Mesendoderm (in vitro differentiated cells): ENCODE data around the gene ABHD5.
A peak's percentile ranks its signal among the peaks of the same experiment; 100 is the strongest.

Source experiments
- DNase-seq: peaks from one replicate; pipeline ENCODE4 v3.0.0; 2013
- H2AK5ac ChIP-seq: 2 replicates; pipeline ENCODE4 v1.6.1; 2013; ENCODE audit warnings: low read length, inconsistent platforms
- H2BK120ac ChIP-seq: 2 replicates; pipeline ENCODE4 v1.6.1; 2013; ENCODE audit warnings: low read depth, mild to moderate bottlenecking, low read length, moderate library complexity, mixed read lengths
- H2BK15ac ChIP-seq: replicated peaks from 2 replicates; pipeline ENCODE4 v1.6.1; 2013; ENCODE audit warnings: low read depth, mild to moderate bottlenecking, moderate library complexity
- H2BK5ac ChIP-seq: 2 replicates; pipeline ENCODE4 v1.6.1; 2013; ENCODE audit warnings: low read length, inconsistent platforms
- H3K18ac ChIP-seq: 2 replicates; pipeline ENCODE4 v1.6.1; 2013; ENCODE audit warnings: mild to moderate bottlenecking, low read length, mixed read lengths
- H3K23ac ChIP-seq: one replicate; pipeline ENCODE4 v1.6.1; 2013; ENCODE audit warnings: low read length
- H3K27ac ChIP-seq: 2 replicates; pipeline ENCODE4 v1.5.1; 2013; ENCODE audit warnings: low read depth, mild to moderate bottlenecking, inconsistent platforms, low read length, moderate library complexity
- H3K27me3 ChIP-seq: 2 replicates; pipeline ENCODE4 v1.6.1; 2013; ENCODE audit warnings: low read length, control low read depth, mild to moderate bottlenecking, inconsistent platforms; ENCODE audit not compliant: insufficient read depth, poor library complexity
- H3K36me3 ChIP-seq: 2 replicates; pipeline ENCODE4 v1.6.1; 2013; ENCODE audit warnings: low read length, inconsistent platforms; ENCODE audit not compliant: control insufficient read depth, insufficient read depth
- H3K4ac ChIP-seq: one replicate; pipeline ENCODE4 v1.6.1; 2013; ENCODE audit warnings: low read depth, mild to moderate bottlenecking, low read length, moderate library complexity
- H3K4me1 ChIP-seq: 2 replicates; pipeline ENCODE4 v1.6.1; 2013; ENCODE audit warnings: low read depth, low read length, inconsistent platforms; ENCODE audit not compliant: control insufficient read depth
- H3K4me2 ChIP-seq: 2 replicates; pipeline ENCODE4 v1.6.1; 2013; ENCODE audit warnings: low read length
- H3K4me3 ChIP-seq: 2 replicates; pipeline ENCODE4 v1.5.1; 2013; ENCODE audit warnings: mild to moderate bottlenecking, low read length
- H3K56ac ChIP-seq: one replicate; pipeline ENCODE4 v1.6.1; 2013; ENCODE audit warnings: low read length
- H3K79me1 ChIP-seq: 2 replicates; pipeline ENCODE4 v1.6.1; 2013; ENCODE audit warnings: low read length, inconsistent platforms
- H3K79me2 ChIP-seq: 2 replicates; pipeline ENCODE4 v1.6.1; 2013; ENCODE audit warnings: mild to moderate bottlenecking, low read length; ENCODE audit not compliant: control insufficient read depth, insufficient read depth
- H3K9ac ChIP-seq: 2 replicates; pipeline ENCODE4 v1.6.1; 2013; ENCODE audit warnings: low read length, inconsistent platforms
- H4K5ac ChIP-seq: one replicate; pipeline ENCODE4 v1.6.1; 2013; ENCODE audit warnings: low read length
- H4K8ac ChIP-seq: one replicate; pipeline ENCODE4 v1.6.1; 2013; ENCODE audit warnings: low read depth, mild to moderate bottlenecking, control low read depth, low read length, moderate library complexity
- WGBS: extraction: QIAGEN DNeasy Blood & Tissue Kit; methylation state at CpG from one replicate; pipeline ENCODE4 v1.1.7; 2013; ENCODE audit warnings: low lambda C conversion rate, missing lambda C conversion rate; ENCODE audit not compliant: insufficient coverage; ENCODE audit errors: extremely low coverage; 5-methylcytosine and 5-hydroxymethylcytosine counted together

ABHD5 gene

DNA sequence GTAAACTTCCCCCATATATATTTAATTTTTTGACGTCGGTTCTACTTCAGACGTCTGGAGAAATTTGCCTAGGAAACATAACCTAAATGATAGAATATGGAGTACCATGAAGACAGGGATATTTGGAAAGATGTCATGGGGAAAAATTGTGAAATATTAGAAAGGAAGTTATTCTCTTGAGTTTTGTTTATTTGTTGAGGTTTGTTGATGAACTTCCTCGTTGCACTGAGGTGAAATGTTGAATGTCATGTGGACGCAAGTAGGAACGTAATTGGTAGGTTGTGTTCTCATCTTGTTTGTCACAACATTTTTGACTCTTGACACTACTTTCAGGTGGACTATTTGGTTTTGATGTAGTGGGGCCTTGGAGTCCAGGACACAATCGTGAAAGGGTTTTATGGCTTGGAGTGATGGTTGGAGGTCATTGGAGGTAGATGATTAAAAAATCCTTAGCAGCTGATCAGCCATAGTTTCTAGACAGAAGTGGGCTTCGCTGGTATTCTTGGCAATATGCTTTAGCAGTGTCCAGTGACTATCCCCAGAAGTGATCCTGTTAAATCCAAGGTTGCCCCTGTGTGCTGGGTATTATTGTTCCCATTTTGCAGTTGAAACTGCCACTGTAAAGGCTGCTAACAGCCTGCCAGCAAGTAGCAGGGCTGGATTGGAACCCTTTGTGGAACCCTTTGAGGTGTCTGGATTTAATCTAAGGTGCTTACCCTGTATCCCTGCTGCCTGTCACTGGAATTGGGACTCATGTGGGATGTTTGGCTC lies 1.5 kb downstream of the ABHD5 start:
- peaks cover 11% of the 10 kb centered on the region for H3K4me1 ChIP-seq
- no peak overlapping the region for H3K56ac ChIP-seq
- H2BK5ac ChIP-seq: no peak overlapping the region
- 100% methylated on average over 2 of the region's 8 CpGs for WGBS
- H3K27ac ChIP-seq: no peak overlapping the region
- H3K9ac ChIP-seq: no peak overlapping the region
- no peak overlapping the region for H3K4me3 ChIP-seq
- H3K18ac ChIP-seq: no peak overlapping the region
- H4K5ac ChIP-seq: no peak overlapping the region
- H2BK15ac ChIP-seq: peak overlapping the region; percentile 47
- H2AK5ac ChIP-seq: no peak overlapping the region
- no peak overlapping the region for H3K4ac ChIP-seq
- H4K8ac ChIP-seq: no peak overlapping the region
- no peak overlapping the region for H3K4me2 ChIP-seq
- H3K79me2 ChIP-seq: peaks cover 7% of the 10 kb centered on the region
- H3K27me3 ChIP-seq: no peaks in the 10 kb centered on the region
- no peaks in the 10 kb centered on the region for H3K36me3 ChIP-seq
- H3K79me1 ChIP-seq: peaks cover 2% of the 10 kb centered on the region
- no peak overlapping the region for H3K23ac ChIP-seq
- peak; percentile 8 for DNase-seq
- H2BK120ac ChIP-seq: no peak overlapping the region

DNA sequence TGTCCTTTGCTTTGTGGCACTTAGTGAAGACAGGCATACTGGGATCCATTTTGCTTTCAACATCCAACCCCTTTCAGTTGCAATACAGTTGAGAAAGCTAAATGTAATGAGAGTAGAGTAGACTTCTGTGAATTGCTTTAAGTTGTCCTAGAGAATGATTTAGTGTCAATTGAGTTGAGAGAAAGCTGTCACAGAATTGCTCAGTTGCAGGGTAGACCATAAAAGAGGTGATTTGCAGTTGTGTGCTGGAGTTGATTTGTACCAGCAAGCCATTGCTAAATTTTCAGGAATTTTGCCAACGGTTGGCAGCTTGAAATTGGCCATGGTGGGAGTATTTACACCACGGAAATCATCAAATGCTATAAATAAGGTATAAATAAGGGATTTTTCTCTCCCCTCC lies 2.2 kb downstream of the ABHD5 start:
- Histone ChIP-seq H3K18ac (no peak overlapping the region), H3K4me3 (no peak overlapping the region), H3K9ac (no peak overlapping the region), H3K79me1 (peaks cover 2% of the 10 kb centered on the region), H3K56ac (peak overlapping the region; percentile 31), H2BK120ac (no peak overlapping the region), H3K27me3 (no peaks in the 10 kb centered on the region), H2BK15ac (no peak overlapping the region), H4K5ac (no peak overlapping the region), H3K4me2 (no peak overlapping the region), H3K36me3 (no peaks in the 10 kb centered on the region), H2BK5ac (no peak overlapping the region), H3K4ac (no peak overlapping the region), H2AK5ac (no peak overlapping the region), H3K27ac (peak overlapping the region; percentile 37), H4K8ac (no peak overlapping the region), H3K23ac (no peak overlapping the region), H3K79me2 (peaks cover 7% of the 10 kb centered on the region), H3K4me1 (peaks cover 11% of the 10 kb centered on the region)
- no CpG with 5 or more reads among the region's 2 CpGs for WGBS
- DNase-seq: no peak

DNA sequence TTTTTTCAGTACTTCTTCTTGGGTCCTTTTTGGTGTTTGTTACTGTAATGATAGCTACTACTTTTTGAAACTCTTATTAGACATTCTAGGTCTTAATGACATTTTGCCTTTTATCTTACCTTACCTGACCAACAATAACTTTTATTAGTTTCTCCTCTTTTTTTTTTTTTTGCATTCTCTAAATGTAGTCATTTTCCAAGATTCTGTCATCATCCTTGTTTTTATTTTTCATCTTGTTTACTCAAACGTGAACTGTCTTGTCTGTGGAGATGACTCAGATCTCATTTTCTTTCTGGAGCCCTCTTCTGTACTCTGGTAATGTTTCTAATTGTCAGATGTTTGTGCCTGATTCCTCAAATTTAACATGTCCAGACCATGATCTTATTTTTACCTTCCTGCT lies 2.9 kb downstream of the ABHD5 start:
- Histone ChIP-seq H3K36me3 (no peaks in the 10 kb centered on the region), H3K4me3 (no peak overlapping the region), H3K27me3 (no peaks in the 10 kb centered on the region), H3K56ac (no peak overlapping the region), H3K79me1 (peaks cover 2% of the 10 kb centered on the region), H3K4me2 (no peak overlapping the region), H4K5ac (no peak overlapping the region), H2BK120ac (no peak overlapping the region), H3K79me2 (peaks cover 7% of the 10 kb centered on the region), H3K23ac (no peak overlapping the region), H3K27ac (no peak overlapping the region), H3K18ac (no peak overlapping the region), H2AK5ac (no peak overlapping the region), H4K8ac (no peak overlapping the region), H2BK5ac (no peak overlapping the region), H3K4me1 (peaks cover 11% of the 10 kb centered on the region), H3K9ac (no peak overlapping the region), H3K4ac (no peak overlapping the region), H2BK15ac (peak overlapping the region; percentile 59)
- DNase-seq: no peak
- WGBS: no CpG with 5 or more reads among the region's 1 CpG

DNA sequence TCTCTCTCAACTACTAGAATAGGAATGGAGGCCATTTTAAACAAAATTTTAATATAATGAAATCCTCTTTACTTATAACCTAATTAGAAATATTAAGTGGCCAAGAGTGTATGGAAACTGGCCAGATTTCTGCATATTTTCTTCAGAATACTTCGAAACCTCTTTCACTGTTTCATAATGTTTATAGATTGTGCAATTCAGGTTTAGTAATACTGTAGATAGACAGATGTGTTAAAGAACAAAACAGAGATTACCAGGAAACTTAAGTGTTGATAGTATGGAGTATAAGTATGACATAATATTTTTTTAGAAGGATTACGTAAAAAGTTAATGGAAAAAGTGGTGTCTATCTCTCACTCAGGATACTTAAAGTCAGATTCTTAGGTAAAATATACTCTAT lies 4.7 kb downstream of the ABHD5 start:
- H3K27me3 ChIP-seq: no peaks in the 10 kb centered on the region
- peaks cover 11% of the 10 kb centered on the region for H3K4me1 ChIP-seq
- H3K23ac ChIP-seq: no peak overlapping the region
- no peak overlapping the region for H3K4ac ChIP-seq
- no peak overlapping the region for H3K56ac ChIP-seq
- H2BK15ac ChIP-seq: no peak overlapping the region
- H4K5ac ChIP-seq: no peak overlapping the region
- H3K4me2 ChIP-seq: no peak overlapping the region
- no peak overlapping the region for H3K27ac ChIP-seq
- H3K4me3 ChIP-seq: no peak overlapping the region
- no peak overlapping the region for H2BK5ac ChIP-seq
- H3K9ac ChIP-seq: no peak overlapping the region
- no peak overlapping the region for H4K8ac ChIP-seq
- H3K79me2 ChIP-seq: peaks cover 7% of the 10 kb centered on the region
- H2BK120ac ChIP-seq: no peak overlapping the region
- no peak overlapping the region for H2AK5ac ChIP-seq
- no peak for DNase-seq
- no peaks in the 10 kb centered on the region for H3K36me3 ChIP-seq
- 100% methylated on average over 1 of the region's 2 CpGs for WGBS
- peaks cover 2% of the 10 kb centered on the region for H3K79me1 ChIP-seq
- H3K18ac ChIP-seq: no peak overlapping the region

DNA sequence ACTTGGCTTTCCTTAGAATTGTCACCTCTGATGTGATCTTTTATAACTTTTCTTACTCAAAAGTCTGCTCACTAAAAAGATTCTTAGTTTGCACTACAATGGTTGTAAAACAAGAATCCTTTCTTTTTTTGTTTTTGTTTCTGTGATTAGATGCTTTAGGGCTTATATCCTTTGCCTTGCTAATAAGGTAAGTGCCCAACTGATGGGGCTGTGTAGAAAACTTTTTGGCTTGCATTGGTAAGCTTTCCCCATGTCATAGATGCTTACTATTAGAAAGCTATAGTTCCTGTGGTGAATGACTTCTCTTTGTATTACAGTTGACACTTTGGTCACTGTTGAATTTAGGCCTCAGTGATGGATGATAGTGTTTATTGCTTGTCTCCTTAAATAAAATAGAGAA lies 5.1 kb downstream of the ABHD5 start:
- H3K4me1 ChIP-seq: peaks cover 11% of the 10 kb centered on the region
- no peak overlapping the region for H2AK5ac ChIP-seq
- H3K79me2 ChIP-seq: peaks cover 7% of the 10 kb centered on the region
- no peak overlapping the region for H2BK15ac ChIP-seq
- peaks cover 2% of the 10 kb centered on the region for H3K79me1 ChIP-seq
- H3K4ac ChIP-seq: no peak overlapping the region
- no peak overlapping the region for H3K56ac ChIP-seq
- no peak overlapping the region for H3K27ac ChIP-seq
- H3K4me2 ChIP-seq: no peak overlapping the region
- no peak overlapping the region for H3K23ac ChIP-seq
- H3K4me3 ChIP-seq: no peak overlapping the region
- no peak for DNase-seq
- H3K36me3 ChIP-seq: no peaks in the 10 kb centered on the region
- no peak overlapping the region for H4K5ac ChIP-seq
- H4K8ac ChIP-seq: no peak overlapping the region
- no peak overlapping the region for H2BK120ac ChIP-seq
- H3K9ac ChIP-seq: no peak overlapping the region
- no peaks in the 10 kb centered on the region for H3K27me3 ChIP-seq
- H2BK5ac ChIP-seq: no peak overlapping the region
- no peak overlapping the region for H3K18ac ChIP-seq

DNA sequence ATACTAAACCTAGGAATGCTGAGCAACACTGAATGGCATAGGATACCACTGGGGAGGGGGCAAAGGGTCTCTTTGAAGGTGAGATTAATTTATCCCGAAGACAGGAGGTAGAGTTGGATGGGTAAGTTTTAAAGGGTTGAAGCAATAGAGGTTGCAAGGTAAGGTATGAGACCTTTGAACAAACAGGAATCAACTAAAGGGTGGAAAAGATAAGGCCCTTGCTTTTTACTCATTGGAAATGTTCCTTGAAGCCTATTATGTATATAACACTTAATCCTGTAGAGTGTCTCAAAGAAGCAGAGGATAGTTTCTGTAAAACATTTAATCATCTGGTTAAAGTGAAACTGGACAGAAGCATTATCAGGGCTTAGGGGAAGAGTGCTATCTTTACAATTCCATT lies 5.7 kb downstream of the ABHD5 start:
- no CpG with 5 or more reads among the region's 1 CpG for WGBS
- Histone ChIP-seq H3K4me3 (no peak overlapping the region), H3K4ac (no peak overlapping the region), H3K36me3 (no peaks in the 10 kb centered on the region), H2BK15ac (no peak overlapping the region), H3K27ac (no peak overlapping the region), H2BK120ac (no peak overlapping the region), H4K5ac (no peak overlapping the region), H3K56ac (no peak overlapping the region), H3K9ac (no peak overlapping the region), H3K79me1 (peaks cover 2% of the 10 kb centered on the region), H3K79me2 (peaks cover 7% of the 10 kb centered on the region), H2BK5ac (no peak overlapping the region), H3K27me3 (no peaks in the 10 kb centered on the region), H3K4me2 (no peak overlapping the region), H3K4me1 (peaks cover 11% of the 10 kb centered on the region), H4K8ac (no peak overlapping the region), H2AK5ac (no peak overlapping the region), H3K23ac (no peak overlapping the region), H3K18ac (no peak overlapping the region)
- DNase-seq: no peak
